HL-60/S4 treated with phorbol 12-myristate 13-acetate at 8.2 ng/mL for 4 days and 3 days (cell line): Measurements from ENCODE around the gene TMEM217.
"Not testable (repeated sequence)": the region's sequence is repeated elsewhere in the genome, so short reads cannot be mapped to it uniquely, and the experiment has no call there.

Experiments used
- in situ Hi-C: fragments of 300-500 bp; cut with MboI; formaldehyde crosslinking; loops from 2 replicates; pipeline ENCODE4 v1.15.0; 2022; ENCODE audit warnings: low sequenced_read_pairs

Gene TMEM217

DNA sequence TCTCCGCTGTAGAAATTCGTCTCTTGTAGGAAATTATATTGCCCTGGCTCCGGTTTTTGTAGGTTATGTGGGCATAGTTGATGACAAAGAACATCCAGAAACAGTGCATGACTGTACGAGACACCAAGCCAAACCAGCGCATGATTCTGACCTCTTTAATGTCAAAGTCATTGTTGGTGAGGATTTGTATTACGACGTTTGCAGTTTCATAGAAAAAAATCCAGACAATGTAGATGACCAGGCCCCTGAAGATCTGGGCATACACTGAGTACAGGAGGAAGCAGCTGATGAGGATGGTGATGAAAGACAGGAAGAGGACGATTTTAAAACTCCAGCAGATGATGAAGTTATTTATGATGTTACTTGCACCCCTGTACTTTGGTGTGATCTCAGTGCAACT, 39.4 kb downstream of the TMEM217 start:
- in situ Hi-C loops = no loop called here

DNA sequence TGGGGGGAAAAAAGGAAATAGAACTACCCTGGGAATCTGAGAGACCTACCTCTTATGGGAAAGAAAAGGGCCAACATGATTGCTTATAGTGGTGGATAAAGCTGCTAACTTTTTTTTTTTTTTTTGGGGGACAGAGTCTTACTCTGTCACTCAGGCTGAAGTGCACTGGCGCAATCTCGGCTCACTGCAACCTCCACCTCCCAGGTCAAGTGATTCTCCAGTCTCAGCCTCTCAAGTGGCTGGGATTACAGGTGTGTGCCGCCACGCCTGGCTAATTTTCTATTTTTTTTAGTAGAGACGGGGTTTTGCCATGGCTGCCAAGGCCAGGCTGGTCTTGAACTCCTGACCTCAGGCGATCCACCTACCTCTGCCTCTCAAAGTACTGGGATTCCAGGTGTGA, 39.9 kb downstream of the TMEM217 start:
- in situ Hi-C loops = no loop called here

DNA sequence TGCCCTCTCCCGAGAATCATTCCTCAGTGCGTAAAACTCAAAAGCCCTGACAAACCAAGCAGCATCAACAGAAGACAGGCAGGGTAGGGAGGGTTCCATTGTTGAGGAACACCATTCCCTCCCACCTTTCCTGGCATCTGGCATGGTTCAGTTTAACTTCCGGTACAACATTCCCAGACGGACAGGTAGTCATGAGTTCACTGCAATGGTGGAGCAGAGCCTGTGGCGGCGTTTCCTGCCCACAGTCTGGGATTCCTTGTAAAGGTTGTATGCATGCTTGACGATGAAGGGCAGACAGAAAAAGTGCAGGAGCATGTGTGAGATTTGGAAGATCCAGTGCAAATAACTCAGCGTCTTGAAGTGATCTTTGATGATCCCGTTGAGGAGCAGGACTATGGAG, 45.7 kb downstream of the TMEM217 start:
- in situ Hi-C loops = loop anchor here (5.0 kb wide), 1 partner anchor 190 kb away; no protein-coding TSS in a partner anchor

DNA sequence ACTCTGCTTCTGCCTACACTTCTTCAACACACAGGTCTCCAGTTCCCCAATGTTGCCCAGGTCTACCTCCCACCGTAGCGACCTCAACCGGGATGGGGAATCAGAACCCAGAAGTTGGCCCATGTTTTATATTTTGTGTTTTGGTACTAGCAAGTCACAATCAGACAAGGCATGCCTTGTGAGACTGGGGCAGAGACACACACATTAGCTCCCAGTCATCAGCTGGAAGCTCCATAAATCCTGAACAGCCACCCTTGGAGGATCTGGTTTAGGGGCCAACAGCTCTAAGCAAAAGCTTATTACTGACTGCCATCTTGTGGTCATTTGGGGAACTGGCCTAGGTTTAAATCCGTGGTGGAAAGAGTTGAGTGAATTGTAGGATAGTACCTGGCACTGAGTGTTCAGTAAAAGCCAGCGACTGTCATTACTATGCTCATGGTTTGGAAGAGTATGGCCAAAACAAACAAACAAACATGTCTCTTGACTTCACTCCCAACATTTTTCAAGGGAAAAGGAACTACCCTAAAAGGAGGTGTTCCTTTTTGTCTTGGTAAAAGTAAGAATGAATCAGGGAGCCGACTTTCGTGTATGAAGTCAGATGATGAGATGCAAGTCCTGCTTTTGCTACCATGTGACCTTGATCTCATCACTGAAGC, 47.5 kb downstream of the TMEM217 start:
- in situ Hi-C loops = loop anchor here (5.0 kb wide), 1 partner anchor 188 kb away; no protein-coding TSS in a partner anchor

DNA sequence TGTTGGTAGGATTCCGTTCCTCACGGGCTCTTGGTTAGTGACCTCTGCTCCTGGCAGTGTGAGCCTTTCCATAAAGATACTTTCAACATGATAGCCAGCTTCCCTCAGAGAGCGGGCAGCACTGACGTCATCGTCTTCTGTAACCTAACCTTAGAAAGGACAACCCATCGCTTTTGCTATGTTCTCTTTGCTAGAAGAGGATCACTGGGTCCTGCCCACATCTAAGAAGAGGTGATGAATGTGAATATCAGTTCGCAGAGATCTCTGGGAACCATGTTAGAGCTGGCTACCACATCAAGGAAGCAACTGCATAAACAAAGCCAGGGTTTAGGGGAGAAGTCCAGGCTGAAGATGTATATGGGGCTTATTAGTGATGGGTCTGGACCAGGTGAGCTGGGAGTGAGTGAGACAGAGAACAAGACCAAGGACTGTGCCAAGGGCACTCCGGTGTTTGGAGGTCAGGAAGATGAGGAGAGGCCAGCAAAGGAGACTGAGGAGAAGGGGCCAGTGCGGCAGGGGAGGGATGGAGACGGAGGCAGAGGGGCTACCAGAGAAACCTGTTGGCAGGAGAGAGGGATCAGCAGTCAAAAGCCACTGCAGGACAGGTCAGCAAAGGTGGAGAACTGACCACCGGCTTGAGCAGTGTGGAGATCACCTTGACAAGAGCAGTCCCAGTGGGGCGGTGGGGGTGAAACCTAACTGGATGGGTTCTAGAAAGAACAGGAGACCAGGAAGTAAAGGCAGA, 48.3 kb downstream of the TMEM217 start:
- in situ Hi-C loops = loop anchor here (5.0 to 10.0 kb wide), 2 partner anchors 187 to 445 kb away; no protein-coding TSS in a partner anchor

DNA sequence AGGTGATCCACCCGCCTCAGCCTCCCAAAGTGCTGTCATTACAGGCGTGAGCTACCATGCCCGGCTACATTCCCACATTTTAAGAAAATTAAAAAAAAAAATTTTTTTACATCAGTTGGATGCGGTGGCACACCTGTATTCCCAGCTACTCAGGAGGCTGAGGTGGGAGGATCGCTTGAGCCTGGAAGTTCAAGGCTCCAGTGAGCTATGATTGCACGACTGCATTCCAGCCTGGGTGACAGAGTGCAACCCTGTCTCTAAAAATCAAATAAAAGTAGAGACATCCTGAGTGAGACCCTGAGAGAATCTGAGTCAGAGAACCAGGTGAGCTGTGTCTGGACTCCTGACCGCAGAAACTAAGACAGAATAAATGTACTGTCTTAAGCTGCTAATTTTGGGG, 49.2 kb downstream of the TMEM217 start:
- in situ Hi-C loops = loop anchor here (10.0 kb wide), 1 partner anchor 444 kb away; no protein-coding TSS in a partner anchor

DNA sequence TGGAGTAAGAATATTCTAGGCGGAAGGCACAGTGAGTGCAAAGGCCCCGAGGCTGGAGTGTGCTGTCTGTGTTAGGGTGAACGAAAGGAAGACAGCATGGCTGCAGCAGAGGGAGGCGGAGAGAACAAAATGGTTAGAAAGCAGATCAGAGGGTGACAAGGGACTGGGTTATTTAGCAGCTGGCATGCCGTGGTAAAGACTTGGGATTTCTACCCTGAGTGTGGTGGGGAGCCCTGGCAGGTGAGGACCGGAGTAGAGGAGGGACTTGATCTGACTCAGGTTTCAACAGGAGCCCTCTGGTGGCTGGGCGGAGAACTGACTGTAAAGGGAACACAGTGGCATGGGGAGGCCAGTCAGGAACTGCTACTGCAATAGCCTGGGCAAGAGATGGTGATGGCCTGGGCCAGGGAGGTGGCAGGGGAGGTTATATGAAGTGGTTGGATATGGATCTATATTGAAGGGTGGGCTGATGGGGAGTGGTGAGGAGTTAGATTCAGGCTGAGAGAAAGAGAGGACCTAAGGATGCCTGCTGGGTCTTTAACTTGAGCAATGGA, 50.0 kb downstream of the TMEM217 start:
- in situ Hi-C loops = loop anchor here (10.0 kb wide), 1 partner anchor 443 kb away; no protein-coding TSS in a partner anchor

DNA sequence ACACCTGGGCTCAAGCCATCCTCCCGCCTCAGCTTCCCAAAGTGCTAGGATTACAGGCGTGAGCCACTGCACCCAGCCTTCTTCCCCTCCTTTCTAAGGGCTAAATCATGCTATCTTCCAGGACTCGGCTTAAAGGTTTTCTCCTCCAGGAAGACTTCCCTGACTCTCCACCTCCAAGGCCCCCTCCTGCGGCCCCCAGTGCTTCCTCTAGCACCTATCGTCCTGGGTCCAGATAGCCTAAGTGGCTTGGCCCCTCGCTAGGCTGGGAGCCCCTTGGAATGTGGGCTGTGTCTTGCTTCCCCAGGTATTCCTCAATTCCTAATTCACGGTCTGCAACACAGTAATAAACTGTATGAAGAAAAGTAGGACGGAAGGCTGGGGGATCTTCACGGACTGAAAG, 51.3 kb downstream of the TMEM217 start:
- in situ Hi-C loops = loop anchor here (10.0 kb wide), 1 partner anchor 442 kb away; no protein-coding TSS in a partner anchor

DNA sequence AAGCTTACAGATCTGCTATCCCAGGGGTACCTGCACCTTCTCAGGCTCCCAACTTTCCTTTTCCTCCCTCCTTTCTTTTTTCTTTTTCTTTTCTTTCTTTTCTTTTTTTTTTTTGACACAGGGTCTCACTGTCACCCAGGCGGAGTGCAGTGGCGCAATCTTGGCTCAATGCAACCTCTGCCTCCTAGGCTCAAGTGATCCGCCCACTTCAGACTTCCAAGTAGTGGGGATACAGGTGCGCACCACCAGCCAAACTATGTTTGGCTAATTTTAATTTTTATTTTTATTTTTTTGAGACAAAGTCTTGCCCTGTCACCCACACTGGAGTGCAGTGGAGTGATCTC, 52.0 kb downstream of the TMEM217 start:
- in situ Hi-C loops = loop anchor here (10.0 kb wide), 1 partner anchor 441 kb away; no protein-coding TSS in a partner anchor

DNA sequence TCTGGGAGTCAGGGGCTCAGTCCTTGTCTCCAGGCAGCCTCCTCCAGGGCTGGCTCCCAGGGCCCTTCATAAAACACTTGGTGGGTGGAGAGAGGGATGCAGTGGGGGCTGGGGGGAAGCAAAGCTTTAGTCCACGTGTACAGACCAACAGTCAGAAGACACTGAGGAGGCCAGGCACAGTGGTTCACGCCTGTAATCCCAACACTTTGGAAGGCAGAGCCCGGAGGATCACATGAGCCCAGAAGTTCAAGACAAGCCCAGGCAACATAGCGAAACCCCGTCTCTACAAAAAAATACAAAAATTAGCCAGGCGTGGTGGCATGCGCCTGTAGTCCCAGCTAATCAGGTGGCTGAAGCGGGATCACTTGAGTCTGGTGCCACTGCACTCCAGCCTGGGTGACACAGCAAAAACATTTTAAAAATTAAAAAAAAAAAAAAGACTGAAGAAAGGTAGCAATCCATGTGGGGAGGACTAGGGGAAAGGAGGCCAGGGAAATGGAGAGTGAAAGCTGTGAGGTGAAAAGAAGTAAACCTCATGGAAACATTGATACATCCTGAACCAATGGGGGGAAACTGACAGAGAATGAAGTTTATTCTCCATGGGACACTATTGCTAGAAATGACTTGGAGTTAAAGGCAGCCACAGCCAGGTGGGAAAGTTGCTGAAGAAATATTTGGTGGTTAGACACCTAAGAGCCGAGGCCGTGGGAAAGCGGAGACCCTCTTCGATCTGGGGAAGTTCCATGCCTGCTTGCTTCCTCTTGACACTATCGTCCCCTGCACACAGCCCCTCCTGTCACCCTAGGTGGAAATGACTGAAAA, 52.6 kb downstream of the TMEM217 start:
- in situ Hi-C loops = loop anchor here (10.0 kb wide), 1 partner anchor 441 kb away; no protein-coding TSS in a partner anchor

DNA sequence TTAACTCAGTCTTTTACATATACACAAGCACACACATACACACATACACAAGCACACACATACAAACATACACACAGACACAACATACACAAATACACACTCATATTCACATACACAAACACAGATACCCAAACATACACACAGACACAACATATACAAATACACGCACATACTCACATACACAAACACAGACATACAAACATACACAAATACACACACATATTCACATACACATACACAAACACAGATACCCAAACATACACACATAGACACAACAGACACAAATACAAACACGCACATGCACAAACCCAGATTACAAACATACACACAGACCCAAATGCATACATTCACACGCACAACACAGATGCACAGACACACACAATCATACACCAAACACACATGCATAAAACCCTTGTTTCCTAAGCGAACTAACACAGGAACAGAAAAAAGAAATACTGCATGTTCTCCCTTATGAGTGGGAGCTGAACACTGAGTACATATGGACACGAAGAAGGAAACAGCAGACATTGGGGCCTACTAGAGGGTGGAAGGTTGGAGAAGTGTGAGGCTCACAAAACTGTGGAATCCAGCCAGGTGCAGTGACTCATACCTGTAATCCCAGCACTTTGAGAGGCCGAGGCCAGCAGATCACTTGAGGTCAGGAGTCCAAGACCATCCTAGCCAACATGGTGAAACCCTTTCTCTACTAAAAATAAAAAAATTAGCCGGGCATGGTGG, 53.8 kb downstream of the TMEM217 start:
- in situ Hi-C loops = loop anchor here (10.0 kb wide), 1 partner anchor 439 kb away; no protein-coding TSS in a partner anchor

DNA sequence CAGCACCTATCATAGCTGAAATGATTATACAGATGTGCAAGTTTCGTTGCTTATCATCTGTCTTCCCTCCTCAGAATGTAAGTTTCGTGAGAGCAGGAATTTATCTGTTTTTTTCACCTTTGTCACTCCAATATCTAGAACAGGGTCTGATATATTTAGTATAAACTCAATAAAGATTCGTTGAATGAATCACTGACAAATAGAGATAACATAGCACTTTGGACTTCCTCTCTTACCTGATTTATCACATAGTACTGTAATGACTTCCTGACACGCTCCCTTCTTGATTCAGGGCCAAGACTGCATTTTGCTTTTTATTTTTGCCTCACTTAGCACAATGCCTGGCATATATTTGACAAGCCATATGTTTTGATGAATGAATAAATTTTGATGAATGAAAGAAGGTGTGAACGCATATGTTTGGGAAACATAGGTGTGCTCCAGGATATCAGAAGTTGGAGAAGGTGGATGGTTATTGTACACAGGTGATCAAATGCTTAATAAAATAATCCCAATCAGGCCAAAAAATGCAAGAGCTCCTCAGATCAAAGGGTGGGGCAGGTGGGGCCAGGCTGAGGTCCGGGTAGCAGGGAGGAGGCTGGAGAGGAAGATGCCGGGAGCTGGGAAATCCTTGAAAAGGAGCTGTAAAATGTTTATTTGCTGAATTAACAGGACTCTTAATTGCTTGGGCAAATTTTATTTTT, 55.0 kb downstream of the TMEM217 start:
- in situ Hi-C loops = loop anchor here (10.0 kb wide), 1 partner anchor 438 kb away; no protein-coding TSS in a partner anchor

DNA sequence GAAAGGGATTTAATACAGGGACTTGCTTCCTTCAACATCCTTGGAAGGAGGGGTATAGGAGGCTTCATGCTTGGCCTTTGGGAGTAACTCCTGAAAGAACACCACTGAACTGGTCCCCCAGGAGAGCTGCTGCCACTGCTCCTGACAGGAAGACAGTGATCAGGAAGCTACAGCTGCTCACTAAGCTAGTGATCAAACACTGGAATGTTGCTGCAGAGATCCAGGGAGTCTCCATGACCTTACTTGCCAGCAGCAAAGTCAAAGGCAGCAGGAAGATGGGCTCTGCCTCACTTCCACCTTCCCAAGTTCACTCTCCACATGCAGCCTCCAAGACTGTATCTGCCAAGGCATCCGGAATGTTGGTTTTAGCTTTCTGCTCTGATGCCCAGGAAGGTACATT, 56.2 kb downstream of the TMEM217 start:
- in situ Hi-C loops = loop anchor here (10.0 kb wide), 1 partner anchor 437 kb away; no protein-coding TSS in a partner anchor

DNA sequence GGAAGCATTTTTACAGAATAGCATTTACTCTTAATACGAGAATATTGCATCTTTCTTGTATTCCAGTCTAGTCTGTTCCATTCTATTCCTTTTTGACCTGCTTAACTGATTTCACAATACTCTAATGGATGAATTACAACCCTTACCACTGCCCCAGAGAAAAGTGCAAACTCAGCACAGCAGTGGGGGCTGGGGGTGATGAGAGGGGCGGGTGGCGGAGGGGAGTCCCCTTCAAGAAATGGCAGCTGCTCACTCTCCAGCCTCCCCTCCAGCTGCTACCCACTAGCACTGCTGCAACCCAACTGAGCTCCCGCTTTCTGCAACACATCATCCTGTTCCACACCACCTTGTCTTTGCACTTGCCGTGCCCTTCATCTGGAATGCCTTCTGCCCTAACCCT, 57.9 kb downstream of the TMEM217 start:
- in situ Hi-C loops = loop anchor here (10.0 kb wide), 1 partner anchor 435 kb away; no protein-coding TSS in a partner anchor

DNA sequence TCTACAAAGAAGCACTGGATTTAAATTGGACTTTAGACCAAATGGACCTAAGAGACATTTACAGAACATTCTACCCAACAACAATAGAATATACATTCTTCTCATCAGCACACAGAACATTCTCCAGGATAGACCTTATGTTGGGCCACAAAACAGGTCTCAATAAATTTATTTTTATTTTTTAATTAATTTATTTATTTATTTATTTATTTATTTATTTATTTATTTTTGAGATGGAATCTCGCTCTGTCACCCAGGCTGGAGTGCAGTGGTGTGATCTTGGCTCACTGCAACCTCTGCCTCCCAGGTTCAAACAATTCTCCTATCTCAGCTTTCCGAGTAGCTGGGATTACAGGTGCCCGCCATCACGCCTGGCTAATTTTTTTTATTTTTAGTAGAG, 61.5 kb downstream of the TMEM217 start:
- in situ Hi-C loops = not testable (repeated sequence)

DNA sequence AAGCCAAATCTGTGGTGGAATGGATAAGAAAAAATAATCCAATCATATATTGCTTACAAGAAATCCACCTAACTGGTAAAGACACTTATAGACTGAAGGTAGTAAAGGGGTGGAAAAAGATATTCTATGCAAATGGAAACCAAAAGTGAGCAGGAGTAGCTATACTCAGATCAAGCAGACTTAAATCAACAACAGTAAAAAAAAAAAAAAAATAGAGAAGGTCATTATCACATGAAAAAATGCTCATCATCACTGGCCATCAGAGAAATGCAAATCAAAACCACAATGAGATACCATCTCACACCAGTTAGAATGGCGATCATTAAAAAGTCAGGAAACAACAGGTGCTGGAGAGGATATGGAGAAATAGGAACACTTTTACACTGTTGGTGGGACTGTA, 63.1 kb downstream of the TMEM217 start:
- in situ Hi-C loops = not testable (repeated sequence)

DNA sequence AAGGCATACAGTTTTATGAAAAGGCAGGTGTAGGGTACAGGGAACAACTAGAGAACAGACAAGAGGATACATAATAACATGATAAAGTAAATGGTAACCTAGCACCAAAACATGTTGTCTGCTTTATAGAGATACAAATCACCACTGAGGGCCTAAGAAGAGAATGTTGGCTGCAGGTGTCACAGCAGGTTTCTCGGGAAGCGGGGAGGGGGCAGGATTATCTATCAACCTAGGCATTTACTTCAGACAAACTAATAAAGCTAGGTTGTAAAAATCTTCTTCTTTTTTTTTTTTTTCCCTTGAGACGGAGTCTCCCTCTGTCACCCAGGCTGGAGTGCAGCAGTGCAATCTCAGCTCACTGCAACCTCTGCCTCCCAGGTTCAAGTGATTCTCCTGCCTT, 65.3 kb downstream of the TMEM217 start:
- in situ Hi-C loops = no loop called here

DNA sequence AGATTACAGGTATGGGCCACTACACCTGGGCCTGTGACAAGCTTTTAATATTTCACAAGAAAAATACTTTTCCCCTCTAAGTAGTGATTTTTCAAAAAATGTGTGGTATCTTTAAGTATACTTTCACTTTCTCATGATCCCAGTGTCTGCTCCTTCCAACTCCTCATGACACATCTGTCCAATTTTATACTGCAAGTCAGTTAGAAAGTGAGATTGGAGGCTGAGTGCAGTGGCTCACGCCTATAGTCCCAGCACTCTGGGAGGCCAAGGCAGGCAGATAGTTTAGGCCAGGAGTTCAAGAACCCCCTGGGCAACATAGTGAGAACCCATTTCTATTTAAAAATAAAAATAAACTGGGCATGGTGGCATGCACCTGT, 67.8 kb downstream of the TMEM217 start:
- in situ Hi-C loops = no loop called here

DNA sequence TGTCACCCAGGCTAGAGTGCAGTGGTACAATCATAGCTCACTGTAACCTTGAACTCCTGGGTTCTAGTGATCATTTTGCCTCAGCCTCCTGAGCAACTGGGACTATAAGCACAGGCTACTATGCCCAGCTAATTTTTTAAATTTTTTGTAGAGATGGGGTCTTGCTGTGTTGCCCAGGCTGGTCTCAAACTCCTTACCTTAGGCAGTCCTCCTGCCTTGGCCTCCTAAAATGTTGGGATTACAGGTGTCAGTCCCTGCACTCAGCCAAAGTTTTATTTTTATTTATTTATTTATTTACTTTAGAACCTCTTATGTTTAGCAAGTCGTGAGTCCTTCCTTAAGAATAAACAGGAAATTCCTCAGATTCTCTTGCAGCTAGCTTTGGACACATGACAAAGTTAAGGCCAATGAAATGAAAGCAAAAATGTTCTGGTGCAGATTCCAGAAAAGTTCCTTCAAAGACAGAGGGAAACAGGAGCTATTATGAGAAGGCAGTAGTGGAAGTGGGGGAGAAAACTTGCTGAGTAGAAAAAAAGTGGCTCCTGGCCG, 68.9 kb downstream of the TMEM217 start:
- in situ Hi-C loops = no loop called here
